H1 (cell line): ENCODE data around the gene PGGHG. TPM values are rescaled to one million over a fixed set of nuclear protein-coding genes. Genes with fewer than 3 reads are reported as not detected.
A peak's percentile ranks its signal among the peaks of the same experiment; 100 is the strongest.

Experiments used
- CTCF ChIA-PET: fragments of 300-600 bp; sonication (Branson Sonifier 250); formaldehyde crosslinking; loops from one replicate; lab custom pipeline; 2021; ENCODE audit not compliant: partially characterized antibody; lab: Charles Lee
- POLR2A ChIA-PET: fragments of 300-600 bp; sonication (Branson Sonifier 250); formaldehyde crosslinking; loops from one replicate; lab custom pipeline; 2021; ENCODE audit warnings: inconsistent platforms; ENCODE audit not compliant: partially characterized antibody; lab: Charles Lee
- DNase-seq, 2 experiments: peaks; one replicate each; pipeline versions ENCODE4 v3.0.0 to v3.0.0-alpha.2; 2010 to 2022; ENCODE audit warnings: low spot score in 2 of 2, low read depth in 1 of 2, mixed read lengths in 1 of 2
- FAIRE-seq: peaks from 2 replicates; lab custom pipeline; 2011; peaks lifted over from hg19 to GRCh38; lab: Jason Lieb, UNC
- H2AFZ ChIP-seq: 2 replicates; pipeline ENCODE4 v1.8.1; 2012; ENCODE audit warnings: low read length, inconsistent platforms
- H2AK5ac ChIP-seq: 2 replicates; pipeline ENCODE4 v1.6.1; 2013; ENCODE audit warnings: low read depth, low read length
- H2BK120ac ChIP-seq: replicated peaks from 2 replicates; pipeline ENCODE3; 2013; ENCODE audit warnings: low read depth, low read length, inconsistent platforms
- H2BK12ac ChIP-seq: 2 replicates; pipeline ENCODE4 v1.6.1; 2013; ENCODE audit warnings: low read depth, low read length
- H2BK15ac ChIP-seq: 2 replicates; pipeline ENCODE4 v1.6.1; 2013; ENCODE audit warnings: low read length
- H2BK20ac ChIP-seq: 2 replicates; pipeline ENCODE4 v1.6.1; 2013; ENCODE audit warnings: low read length
- H2BK5ac ChIP-seq: 2 replicates; pipeline ENCODE4 v1.6.1; 2013; ENCODE audit warnings: low read depth, low read length
- H3K14ac ChIP-seq: 2 replicates; pipeline ENCODE4 v1.6.1; 2013; ENCODE audit warnings: inconsistent platforms; ENCODE audit not compliant: insufficient read length
- H3K18ac ChIP-seq: 2 replicates; pipeline ENCODE4 v1.6.1; 2013; ENCODE audit warnings: low read length; ENCODE audit errors: extremely low read depth
- H3K23ac ChIP-seq: 2 replicates; pipeline ENCODE4 v1.6.1; 2013; ENCODE audit warnings: inconsistent platforms; ENCODE audit not compliant: insufficient read length
- H3K23me2 ChIP-seq: 2 replicates; pipeline ENCODE4 v1.6.1; 2013; ENCODE audit warnings: low read depth, low read length
- H3K27ac ChIP-seq: 2 replicates; pipeline ENCODE4 v1.6.1; 2011; ENCODE audit warnings: low read depth, low read length, inconsistent platforms
- H3K27me3 ChIP-seq, 4 experiments: replicated peaks in 1 of 4; 1 replicate in 1 of 4; 2 replicates in 3 of 4; pipeline versions ENCODE4 v1.6.1 to v1.8.1; 2011 to 2013; ENCODE audit warnings: low read length in 3 of 4, mild to moderate bottlenecking in 3 of 4, inconsistent platforms in 2 of 4, mixed read lengths in 2 of 4, moderate library complexity in 1 of 4; ENCODE audit not compliant: control insufficient read depth in 3 of 4, insufficient read depth in 3 of 4; ENCODE audit errors: extremely low read depth in 1 of 4
- H3K36me3 ChIP-seq, 4 experiments: 2 replicates each; pipeline versions ENCODE4 v1.6.1 to v1.8.1; 2011 to 2013; ENCODE audit warnings: mild to moderate bottlenecking in 4 of 4, low read length in 3 of 4, moderate library complexity in 2 of 4, control low read depth in 1 of 4, inconsistent platforms in 1 of 4; ENCODE audit not compliant: insufficient read depth in 4 of 4, control insufficient read depth in 2 of 4
- H3K4ac ChIP-seq: replicated peaks from 2 replicates; pipeline ENCODE3; 2013; ENCODE audit warnings: low read length, low read depth, mixed read lengths, inconsistent platforms; ENCODE audit not compliant: insufficient read length
- H3K4me1 ChIP-seq, 4 experiments: replicated peaks in 1 of 4; 1 replicate in 1 of 4; 2 replicates in 3 of 4; pipeline versions ENCODE4 v1.6.1 to v1.8.1; 2011 to 2013; ENCODE audit warnings: low read length in 3 of 4, inconsistent platforms in 2 of 4, mixed read lengths in 1 of 4; ENCODE audit not compliant: insufficient read depth in 4 of 4, control insufficient read depth in 3 of 4
- H3K4me2 ChIP-seq, 2 experiments: 2 replicates each; pipeline versions ENCODE4 v1.6.1 to v1.8.1; 2011 to 2013; ENCODE audit warnings: low read depth in 2 of 2, low read length in 2 of 2, control low read depth in 1 of 2, inconsistent platforms in 1 of 2, mild to moderate bottlenecking in 1 of 2; ENCODE audit not compliant: insufficient read depth in 1 of 2
- H3K4me3 ChIP-seq, 4 experiments: fragments of 200-600, 300-600 bp in 1 of 4; sonication (generic), shearing (Covaris generic), sonication (Bioruptor Twin) in 1 of 4; 2 replicates each; pipeline versions ENCODE4 v1.5.1 to v1.8.1; 2011 to 2016; ENCODE audit warnings: low read length in 4 of 4, low read depth in 3 of 4, control low read depth in 2 of 4, inconsistent platforms in 2 of 4, mild to moderate bottlenecking in 2 of 4, mixed read lengths in 1 of 4, moderate library complexity in 1 of 4; ENCODE audit not compliant: insufficient read depth in 2 of 4; ENCODE audit errors: extremely low read depth in 1 of 4
- H3K56ac ChIP-seq: replicated peaks from 2 replicates; pipeline ENCODE3; 2013; ENCODE audit warnings: low read depth, mild to moderate bottlenecking, mixed read lengths, low read length, inconsistent platforms; ENCODE audit not compliant: insufficient read length
- H3K79me1 ChIP-seq: 2 replicates; pipeline ENCODE4 v1.6.1; 2013; ENCODE audit warnings: low read depth, low read length, control low read depth
- H3K79me2 ChIP-seq, 2 experiments: 2 replicates each; pipeline versions ENCODE4 v1.6.1 to v1.8.1; 2012 to 2013; ENCODE audit warnings: low read length in 2 of 2, mild to moderate bottlenecking in 2 of 2, inconsistent platforms in 1 of 2; ENCODE audit not compliant: insufficient read depth in 2 of 2, control insufficient read depth in 1 of 2
- H3K9ac ChIP-seq, 4 experiments: replicated peaks in 1 of 4; 1 replicate in 1 of 4; 2 replicates in 3 of 4; pipeline versions ENCODE4 v1.6.1 to v1.8.1; 2011 to 2013; ENCODE audit warnings: low read depth in 3 of 4, low read length in 3 of 4, control low read depth in 2 of 4, mild to moderate bottlenecking in 2 of 4, moderate library complexity in 2 of 4, inconsistent platforms in 1 of 4; ENCODE audit errors: extremely low read depth in 1 of 4
- H3K9me3 ChIP-seq, 2 experiments: 2 replicates each; pipeline versions ENCODE4 v1.6.1 to v1.8.1; 2012 to 2013; ENCODE audit warnings: mild to moderate bottlenecking in 2 of 2, moderate library complexity in 2 of 2, control low read depth in 1 of 2, inconsistent platforms in 1 of 2, low read depth in 1 of 2, low read length in 1 of 2, mixed read lengths in 1 of 2; ENCODE audit not compliant: insufficient read depth in 2 of 2
- H4K20me1 ChIP-seq, 2 experiments: replicated peaks in 1 of 2; 2 replicates each; pipeline versions ENCODE3 to v1.8.1; 2011 to 2013; ENCODE audit warnings: inconsistent platforms in 2 of 2, low read length in 2 of 2, mild to moderate bottlenecking in 1 of 2; ENCODE audit not compliant: insufficient read depth in 2 of 2, control insufficient read depth in 1 of 2
- H4K5ac ChIP-seq: 2 replicates; pipeline ENCODE4 v1.6.1; 2013; ENCODE audit warnings: low read length, low read depth, mixed read lengths, inconsistent platforms; ENCODE audit not compliant: insufficient read length
- H4K8ac ChIP-seq: 2 replicates; pipeline ENCODE4 v1.8.0; 2013; ENCODE audit warnings: mild to moderate bottlenecking, moderate library complexity, low read length, inconsistent platforms; ENCODE audit not compliant: insufficient read depth; ENCODE audit errors: extremely low read depth
- H4K91ac ChIP-seq: replicated peaks from 2 replicates; pipeline ENCODE3; 2013; ENCODE audit warnings: low read length, mixed read lengths, inconsistent platforms; ENCODE audit not compliant: insufficient read length
- ASH2L ChIP-seq: fragments of 200-600, 300-600 bp; sonication (generic); IDR thresholded peaks from one replicate; pipeline ENCODE4 v1.7.1; 2017; ENCODE audit warnings: low read length
- CBX8 ChIP-seq: fragments of 300-800, 300-1000 bp; sonication (generic); IDR thresholded peaks from 2 replicates; pipeline ENCODE4 v1.7.1; 2016; ENCODE audit warnings: low read depth, low read length, borderline replicate concordance
- CEBPB ChIP-seq: IDR thresholded peaks from 2 replicates; pipeline ENCODE4 v1.6.1; 2012; ENCODE audit warnings: low read depth, low read length
- CHD1 ChIP-seq: IDR thresholded peaks from 2 replicates; pipeline ENCODE4 v1.6.1; 2012; ENCODE audit warnings: low read depth, low read length, improper control_type of control experiment
- CHD2 ChIP-seq: IDR thresholded peaks from 2 replicates; pipeline ENCODE4 v1.6.1; 2012; ENCODE audit warnings: low read length, improper control_type of control experiment
- E2F6 ChIP-seq: IDR thresholded peaks from 2 replicates; pipeline ENCODE4 v1.6.1; 2012; ENCODE audit warnings: inconsistent platforms
- EGR1 ChIP-seq: IDR thresholded peaks from 2 replicates; pipeline ENCODE4 v1.6.1; 2011; ENCODE audit warnings: low read depth, low read length, borderline replicate concordance
- FOSL1 ChIP-seq: IDR thresholded peaks from 2 replicates; pipeline ENCODE4 v1.6.1; 2011; ENCODE audit warnings: mild to moderate bottlenecking, low read depth, low read length, moderate library complexity; ENCODE audit not compliant: insufficient read depth
- MAX ChIP-seq: IDR thresholded peaks from 2 replicates; pipeline ENCODE4 v1.6.1; 2012; ENCODE audit warnings: inconsistent platforms
- PHF8 ChIP-seq: fragments of 200-600 bp; sonication (generic); conservative IDR thresholded peaks from 2 replicates; pipeline ENCODE4 v1.7.1; 2012; ENCODE audit warnings: low read depth, mild to moderate bottlenecking, inconsistent platforms, low read length, moderate library complexity
- POLR2AphosphoS5 ChIP-seq: IDR thresholded peaks from 2 replicates; pipeline ENCODE4 v1.6.1; 2011; ENCODE audit warnings: low read depth, low read length
- SP2 ChIP-seq: IDR thresholded peaks from 2 replicates; pipeline ENCODE4 v1.6.1; 2012; ENCODE audit warnings: mild to moderate bottlenecking, low read length, inconsistent platforms
- YY1 ChIP-seq: IDR thresholded peaks from 2 replicates; pipeline ENCODE4 v1.6.1; 2011; ENCODE audit warnings: low read depth, mild to moderate bottlenecking, low read length
- WGBS, 2 experiments: shearing (Covaris generic) in 1 of 2; methylation state at CpG; one replicate each; pipeline versions ENCODE4 v1.1.6 to v1.1.7; 2013 to 2015; ENCODE audit warnings: low lambda C conversion rate in 2 of 2, mixed read lengths in 2 of 2, inconsistent platforms in 1 of 2, low coverage in 1 of 2, missing lambda C conversion rate in 1 of 2; ENCODE audit not compliant: insufficient replicate concordance in 2 of 2, insufficient coverage in 1 of 2, insufficient read length in 1 of 2; ENCODE audit errors: extremely low coverage in 1 of 2, missing lambda C conversion rate in 1 of 2; 5-methylcytosine and 5-hydroxymethylcytosine counted together
- polyA plus RNA-seq, 7 experiments: library from polyadenylated mRNA; depleted of rRNA in 3 of 7; stranded (reverse) in 5 of 7; unstranded in 2 of 7; fragments of >200 nt in 5 of 7; fragments of 200-250 nt in 2 of 7; gene quantifications; 1 replicate in 5 of 7; 2 replicates in 1 of 7; 4 replicates in 1 of 7; pipeline versions ENCODE4 v1.2.1 to v1.2.3, GENCODE V29; 2011 to 2013; ENCODE audit warnings: missing spikeins in 2 of 7, mixed read lengths in 2 of 7
- total RNA-seq: library from RNA; stranded (reverse); fragmentation: NEBNext Ultra II Directional; extraction: Animal tissue kit (Norgen Biotek cat#: 25700); gene quantifications from 2 replicates; pipeline ENCODE4 v1.2.1, GENCODE V29; 2021
- TF ChIP-seq, protein P1 (sequence below): IDR thresholded peaks from 2 replicates; pipeline ENCODE4 v1.6.1; 2011; ENCODE audit warnings: low read depth, mild to moderate bottlenecking, low read length; ENCODE audit not compliant: insufficient read depth

The PGGHG gene
- total and polyA plus RNA-seq, 2 of the 8 experiments (the other 6 are each of a cell fraction or from before 2014, with no cell fraction given): 34.8 to 60.7 TPM

DNA sequence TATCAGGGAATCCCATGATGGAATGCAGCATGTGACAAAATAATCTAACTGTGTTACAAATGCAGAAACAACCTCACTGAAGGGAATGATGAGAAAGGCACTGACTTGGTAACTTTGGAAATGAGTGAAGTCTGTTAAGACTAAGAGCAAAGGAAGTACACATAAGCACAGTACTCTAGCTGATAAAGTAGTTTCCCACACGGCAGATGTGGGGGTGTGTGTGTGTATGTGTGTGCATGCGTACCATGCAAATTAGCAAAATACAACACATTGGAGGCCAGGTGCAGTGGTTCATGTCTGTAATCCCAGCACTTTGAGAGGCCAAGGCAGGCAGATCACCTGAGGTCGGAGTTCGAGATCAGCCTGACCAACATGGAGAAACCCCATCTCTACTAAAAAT is 27.3 kb upstream of the PGGHG start:
- Histone ChIP-seq H3K36me3 (no peaks in the 10 kb centered on the region), H3K23me2 (no peaks in the 10 kb centered on the region), H4K8ac (no peak overlapping the region), H3K4me1 (no peaks in the 10 kb centered on the region), H2BK20ac (no peak overlapping the region), H4K20me1 (no peaks in the 10 kb centered on the region), H3K4me2 (no peak overlapping the region), H3K56ac (no peak overlapping the region), H3K4ac (no peak overlapping the region), H3K9ac (no peak overlapping the region), H3K27me3 (no peaks in the 10 kb centered on the region), H3K14ac (no peak overlapping the region), H2BK12ac (no peak overlapping the region), H3K79me1 (no peaks in the 10 kb centered on the region), H3K4me3 (no peak overlapping the region), H4K91ac (no peak overlapping the region), H2BK5ac (no peak overlapping the region), H3K27ac (no peak overlapping the region), H4K5ac (no peak overlapping the region), H3K23ac (no peak overlapping the region), H3K18ac (no peak overlapping the region), H2BK15ac (no peak overlapping the region), H2AFZ (no peak overlapping the region), H3K79me2 (no peaks in the 10 kb centered on the region), H2BK120ac (no peak overlapping the region), H2AK5ac (no peak overlapping the region), H3K9me3 (peaks cover 3 to 4% of the 10 kb centered on the region in 2 experiments; a peak in 2 of 4 replicates)
- ChIA-PET CTCF (interaction anchor here (1.1 to 4.5 kb wide), 4 partner anchors 11 to 100 kb away, joined by 3 to 36 read pairs (median 4); no protein-coding TSS in a partner anchor), POLR2A (interaction anchor here (0.7 to 1.6 kb wide), 4 partner anchors 9 to 73 kb away, joined by 3 to 4 read pairs (median 3); no protein-coding TSS in a partner anchor)
- 91% methylated on average over 4 of the region's 4 CpGs; no CpG with 5 or more reads in 1 of the 2 experiments for WGBS, 2 experiments
- FAIRE-seq (peak; percentile 45), DNase-seq (no peak)
- no peak for TF ChIP-seq CHD2
- no peak for TF ChIP-seq POLR2AphosphoS5
- no peak for TF ChIP-seq SP2
- TF ChIP-seq MAX: no peak
- no peak for TF ChIP-seq ASH2L
- no peak for TF ChIP-seq E2F6
- no peak for TF ChIP-seq PHF8
- TF ChIP-seq CHD1: no peak
- TF ChIP-seq CEBPB: no peak
- TF ChIP-seq YY1: no peak
- no peak for TF ChIP-seq FOSL1
- TF ChIP-seq, protein P1, sequence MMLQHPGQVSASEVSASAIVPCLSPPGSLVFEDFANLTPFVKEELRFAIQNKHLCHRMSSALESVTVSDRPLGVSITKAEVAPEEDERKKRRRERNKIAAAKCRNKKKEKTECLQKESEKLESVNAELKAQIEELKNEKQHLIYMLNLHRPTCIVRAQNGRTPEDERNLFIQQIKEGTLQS: no peak
- no peak for TF ChIP-seq CBX8
- TF ChIP-seq EGR1: no peak
